DMS53 treated with DMSO at 0.1 percent for 48 hours (cell line): Measurements from ENCODE around the gene KRT13.

Experiments used
- DNase-seq: peaks from one replicate; lab custom pipeline; 2025; ENCODE audit not compliant: unreplicated experiment; lab: John Stamatoyannopoulos, UW

KRT13 gene

DNA sequence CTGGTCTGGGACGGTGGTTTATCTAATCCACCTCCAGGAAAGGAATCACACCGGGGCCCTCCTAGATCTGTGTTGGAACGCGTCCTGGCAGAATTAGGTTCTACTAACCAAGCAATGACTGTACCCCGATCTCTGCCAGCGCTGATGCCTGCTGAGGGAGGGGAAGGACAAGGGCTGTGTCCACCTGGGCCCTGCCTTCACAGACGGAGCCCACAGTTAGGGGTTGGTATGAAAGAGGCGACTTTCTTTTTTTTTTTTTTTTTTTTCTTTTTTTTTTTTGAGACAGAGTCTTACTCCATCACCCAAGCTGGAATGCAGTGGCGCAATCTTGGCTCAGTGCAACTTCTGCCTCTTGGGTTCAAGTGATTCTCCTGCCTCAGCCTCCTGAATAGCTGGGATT is 32.6 kb upstream of the KRT13 start:
- DNase-seq = no peak

GRCh38 chr17:41537614-41537954 is 32.2 kb upstream of the KRT13 start:
- no peak for DNase-seq

GRCh38 chr17:41536741-41537613 is 31.6 kb upstream of the KRT13 start:
- no peak for DNase-seq

GRCh38 chr17:41535764-41536481 is 30.5 kb upstream of the KRT13 start:
- peak; percentile 35 for DNase-seq

GRCh38 chr17:41534899-41535546 is 29.6 kb upstream of the KRT13 start:
- DNase-seq = no peak

GRCh38 chr17:41533613-41534012 is 28.2 kb upstream of the KRT13 start:
- DNase-seq = no peak

GRCh38 chr17:41532947-41533570 is 27.6 kb upstream of the KRT13 start:
- DNase-seq = no peak

DNA sequence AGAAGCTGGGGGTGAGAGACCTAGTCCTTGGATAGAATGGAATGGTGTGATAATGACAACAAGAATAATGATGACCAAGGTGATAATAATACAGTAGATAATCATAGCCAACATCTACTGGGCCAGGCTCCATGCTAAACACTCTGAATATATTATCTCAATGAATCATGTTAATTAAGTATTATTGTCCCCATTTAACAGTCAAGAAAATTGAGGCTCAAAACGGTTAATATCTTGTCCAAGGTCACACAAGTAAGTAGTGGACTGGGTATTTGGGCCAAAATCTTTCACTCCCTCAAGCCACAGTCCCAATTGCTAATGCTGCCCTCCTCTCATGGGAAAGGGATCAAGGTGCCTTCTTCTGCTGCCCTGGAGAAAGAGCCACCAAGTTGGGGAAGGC is 26.6 kb upstream of the KRT13 start:
- DNase-seq = no peak

DNA sequence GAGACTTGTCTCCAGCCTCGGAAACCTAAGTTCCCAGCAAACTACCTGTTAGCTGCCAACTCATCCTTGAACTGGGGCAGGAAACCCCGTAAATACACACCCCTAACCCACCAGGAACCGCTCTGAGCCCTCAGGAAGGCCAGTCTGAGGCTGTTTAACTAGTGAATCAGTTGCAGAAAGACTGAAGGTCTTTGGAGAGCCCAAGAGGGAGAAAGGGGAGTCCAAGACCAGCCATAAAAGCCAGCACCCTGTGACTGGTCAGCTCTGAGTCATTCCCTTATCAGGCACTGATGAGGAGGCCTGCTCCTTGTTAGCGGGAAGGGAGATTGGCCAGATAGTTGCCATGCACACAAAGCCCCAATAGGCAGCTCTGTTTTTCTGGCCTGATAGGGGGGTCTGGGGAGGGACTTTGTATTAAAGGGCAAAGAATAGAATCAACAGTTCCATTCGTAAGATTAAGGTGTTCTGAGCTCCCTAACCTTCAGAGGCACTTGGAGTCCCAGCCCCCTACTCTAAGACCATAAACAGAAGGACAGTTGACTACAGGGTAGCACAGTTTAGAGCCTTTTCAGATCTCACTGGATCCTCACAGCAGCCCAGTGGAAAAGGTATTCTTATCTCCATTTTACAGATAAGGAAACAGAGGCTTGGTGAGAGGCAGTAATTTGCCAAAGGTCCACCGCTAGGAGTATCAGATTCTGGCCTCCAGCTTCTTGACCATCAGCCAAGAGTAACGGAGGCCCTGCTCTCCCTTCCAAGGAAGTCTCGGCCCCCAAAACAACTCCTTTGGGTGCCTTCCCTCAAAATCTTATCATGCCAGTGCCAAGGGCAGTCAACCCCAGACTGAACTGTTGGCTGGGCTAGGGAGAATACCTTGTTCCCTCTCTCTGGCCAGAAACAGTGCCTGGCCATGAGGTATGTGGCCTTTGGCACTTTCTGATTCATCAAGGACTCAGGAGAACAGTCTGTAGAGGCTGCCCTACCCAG is 24.9 kb upstream of the KRT13 start:
- DNase-seq = no peak

DNA sequence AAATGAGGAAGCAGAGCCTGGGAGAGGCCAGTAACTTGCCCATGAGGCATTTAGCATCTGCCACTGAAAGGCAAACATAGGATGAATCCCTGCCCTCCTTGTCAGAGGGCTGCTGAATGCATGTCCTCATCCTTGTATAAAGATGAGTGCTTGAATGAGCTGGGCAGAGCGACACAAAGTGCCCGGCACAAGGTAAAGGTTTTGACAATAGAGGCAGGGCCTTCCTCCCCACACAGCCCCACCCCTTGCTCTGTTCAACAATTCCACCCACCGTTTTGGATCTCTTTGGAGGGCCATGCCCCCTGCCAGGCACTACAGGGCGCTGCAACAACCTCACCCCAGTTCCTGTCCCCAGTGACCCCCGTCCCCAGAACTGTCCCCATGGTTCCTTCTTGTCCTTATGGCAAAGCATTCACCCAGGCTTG is 24.1 kb upstream of the KRT13 start:
- DNase-seq = peak; percentile 59

DNA sequence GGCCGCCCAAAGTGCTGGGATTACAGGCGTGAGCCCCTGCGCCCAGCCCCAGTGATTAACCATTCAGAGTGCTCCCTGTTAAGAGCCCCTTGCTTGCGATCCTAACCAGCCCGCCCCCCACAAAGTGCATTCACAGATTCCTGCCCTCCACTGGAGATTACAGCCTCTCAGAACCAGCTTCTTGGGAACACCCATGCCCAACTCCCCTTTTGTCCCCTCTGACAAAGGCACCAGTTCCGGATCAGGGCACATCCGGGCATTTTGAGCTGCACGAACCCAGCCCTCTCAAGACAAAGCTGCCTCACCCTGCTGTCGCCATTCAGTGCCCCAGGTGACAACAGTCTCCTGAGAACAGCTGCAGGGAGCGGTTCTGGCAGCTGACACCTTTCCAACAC is 23.5 kb upstream of the KRT13 start:
- DNase-seq = peak; percentile 59

- no peak for DNase-seq
Observed at GRCh38 chr17:41527063-41528023, 21.9 kb upstream of the KRT13 start.

DNA sequence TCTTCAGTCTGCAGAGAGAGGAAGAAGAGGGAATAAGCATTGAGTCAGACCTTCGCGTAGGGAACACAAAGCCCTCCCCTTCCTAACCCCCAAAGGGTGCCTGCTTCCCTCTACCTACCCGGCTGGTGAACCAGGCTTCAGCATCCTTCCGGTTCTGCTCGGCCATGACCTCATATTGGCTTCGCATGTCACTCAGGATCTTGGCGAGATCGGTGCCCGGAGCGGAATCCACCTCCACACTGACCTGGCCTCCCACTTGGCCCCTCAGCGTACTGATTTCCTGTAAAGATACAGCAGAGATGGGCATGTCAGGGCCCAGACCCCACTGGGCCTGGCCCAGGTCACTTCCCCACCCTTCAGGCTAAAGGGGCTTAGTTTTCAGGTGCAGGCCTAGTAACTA is 18.8 kb upstream of the KRT13 start:
- DNase-seq = no peak

DNA sequence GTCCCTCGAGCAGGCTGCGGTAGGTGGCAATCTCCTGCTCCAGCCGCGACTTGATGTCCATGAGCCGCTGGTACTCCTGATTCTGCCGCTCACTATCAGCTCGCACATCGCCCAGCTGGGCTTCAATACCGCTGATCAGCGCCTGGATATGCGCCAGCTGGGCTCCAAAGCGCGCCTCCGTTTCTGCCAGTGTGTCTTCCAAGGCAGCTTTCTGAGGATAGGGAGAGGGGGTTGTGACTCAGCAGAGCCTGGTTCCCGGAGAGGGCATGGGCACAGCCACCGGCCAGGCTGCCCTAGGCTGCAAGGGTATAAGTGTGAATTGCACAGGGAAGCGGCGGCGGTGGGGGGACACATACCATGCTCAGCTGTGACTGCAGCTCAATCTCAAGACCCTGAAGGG is 18.4 kb upstream of the KRT13 start:
- DNase-seq = no peak

DNA sequence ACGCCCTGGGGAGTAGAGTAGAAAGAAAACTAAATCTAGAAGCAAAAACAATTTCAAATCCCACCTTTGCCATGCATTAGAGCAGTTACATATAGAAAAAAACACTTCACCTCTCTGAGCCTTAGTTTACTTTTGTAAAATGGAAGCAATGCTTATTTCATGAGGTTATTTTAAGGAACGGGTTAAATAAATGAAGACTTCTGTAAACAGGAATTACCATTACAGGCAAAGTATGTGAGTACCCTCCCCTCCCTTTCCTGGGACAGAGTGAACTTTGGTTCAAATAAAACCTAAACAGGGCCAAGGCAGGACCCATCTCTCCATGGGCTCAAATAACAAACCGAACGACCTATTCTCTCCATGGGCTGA is 17.8 kb upstream of the KRT13 start:
- no peak for DNase-seq

- no peak for DNase-seq
Observed at GRCh38 chr17:41522301-41523224, 17.2 kb upstream of the KRT13 start.

- DNase-seq = peak; percentile 80
Observed at GRCh38 chr17:41521574-41522261, 16.3 kb upstream of the KRT13 start.
